Activated T-helper 17 cell treated with anti-CD3 and anti-CD28 coated beads, Interleukin-2, amount 50 U/mL, for 72 hours (primary cell): ENCODE results near the gene OR13H1. TPM values are rescaled to one million over a fixed set of nuclear protein-coding genes. Genes with fewer than 3 reads are reported as not detected.
"Not testable (repeated sequence)": the region's sequence is repeated elsewhere in the genome, so short reads cannot be mapped to it uniquely, and the experiment has no call there.

Source experiments
- ATAC-seq: fragments of 150-1000 bp; cut with Tn5 transposase; replicated peaks from 2 replicates; pipeline ENCODE4 v1.10.0; 2021; ENCODE audit warnings: mild to moderate bottlenecking, moderate library complexity
- H3K27ac Mint-ChIP-seq: one replicate; pipeline ENCODE4 v1.8.0; 2022; ENCODE audit warnings: mixed read lengths
- H3K27me3 Mint-ChIP-seq: one replicate; pipeline ENCODE4 v1.8.0; 2022; ENCODE audit warnings: mixed read lengths
- H3K36me3 Mint-ChIP-seq: one replicate; pipeline ENCODE4 v1.8.0; 2022; ENCODE audit warnings: low read depth, mild to moderate bottlenecking, mixed read lengths
- H3K4me1 Mint-ChIP-seq: one replicate; pipeline ENCODE4 v1.8.0; 2022; ENCODE audit warnings: mixed read lengths
- H3K4me3 Mint-ChIP-seq: one replicate; pipeline ENCODE4 v1.8.0; 2022; ENCODE audit warnings: mild to moderate bottlenecking, mixed read lengths
- H3K9me3 Mint-ChIP-seq: one replicate; pipeline ENCODE4 v1.8.0; 2022; ENCODE audit warnings: mixed read lengths
- total RNA-seq, 2 donors: library from RNA; stranded (reverse); gene quantifications; one replicate each; pipeline ENCODE4 v1.2.3, GENCODE V29; 2022

OR13H1 gene
- not detected for total RNA-seq

- ATAC-seq, result no peak
- no peak within 1 kb of the TSS for H3K4me3 Mint-ChIP-seq
- H3K27ac Mint-ChIP-seq, result no peak within 1 kb of the TSS
- H3K27me3 Mint-ChIP-seq, result no peaks in the 10 kb centered on the region
- H3K36me3 Mint-ChIP-seq, result no peaks in the 10 kb centered on the region
- no peaks in the 10 kb centered on the region for H3K9me3 Mint-ChIP-seq
- H3K4me1 Mint-ChIP-seq, result no peaks in the 10 kb centered on the region
Measured at GRCh38 chrX:131543774-131544173, at the start of gene OR13H1. OR13H1 (plus strand) TSS chrX:131544074; CDS start chrX:131544074, 0 bp downstream.

- H3K9me3 Mint-ChIP-seq, H3K4me3 Mint-ChIP-seq, H3K4me1 Mint-ChIP-seq, H3K36me3 Mint-ChIP-seq, H3K27me3 Mint-ChIP-seq, ATAC-seq, H3K27ac Mint-ChIP-seq: not testable (repeated sequence)
Measured at GRCh38 chrX:131501556-131501955, 42.3 kb upstream of the OR13H1 start.

- ATAC-seq, result no peak
- H3K4me3 Mint-ChIP-seq, result no peak overlapping the region
- H3K36me3 Mint-ChIP-seq, result no peaks in the 10 kb centered on the region
- H3K27me3 Mint-ChIP-seq, result no peaks in the 10 kb centered on the region
- H3K9me3 Mint-ChIP-seq, result no peaks in the 10 kb centered on the region
- no peak overlapping the region for H3K27ac Mint-ChIP-seq
- H3K4me1 Mint-ChIP-seq, result no peaks in the 10 kb centered on the region
Measured at GRCh38 chrX:131513159-131513914, 30.5 kb upstream of the OR13H1 start.

GRCh38 chrX:131521824-131522223 lies 22.1 kb upstream of the OR13H1 start:
- H3K27me3 Mint-ChIP-seq, result no peaks in the 10 kb centered on the region
- no peaks in the 10 kb centered on the region for H3K36me3 Mint-ChIP-seq
- no peaks in the 10 kb centered on the region for H3K4me1 Mint-ChIP-seq
- no peaks in the 10 kb centered on the region for H3K9me3 Mint-ChIP-seq
- no peak for ATAC-seq
- no peak overlapping the region for H3K4me3 Mint-ChIP-seq
- no peak overlapping the region for H3K27ac Mint-ChIP-seq

- Mint-ChIP-seq H3K27ac (no peak overlapping the region), H3K9me3 (no peaks in the 10 kb centered on the region), H3K4me3 (no peak overlapping the region), H3K27me3 (no peaks in the 10 kb centered on the region), H3K36me3 (no peaks in the 10 kb centered on the region), H3K4me1 (no peaks in the 10 kb centered on the region)
- ATAC-seq, result no peak
Measured at GRCh38 chrX:131544218-131544617, 344 bp downstream of the OR13H1 start.

- H3K4me3 Mint-ChIP-seq, result no peak overlapping the region
- no peaks in the 10 kb centered on the region for H3K4me1 Mint-ChIP-seq
- H3K27ac Mint-ChIP-seq, result no peak overlapping the region
- no peaks in the 10 kb centered on the region for H3K9me3 Mint-ChIP-seq
- no peak for ATAC-seq
- H3K27me3 Mint-ChIP-seq, result no peaks in the 10 kb centered on the region
- H3K36me3 Mint-ChIP-seq, result no peaks in the 10 kb centered on the region
Measured at GRCh38 chrX:131549011-131549410, 5.1 kb downstream of the OR13H1 start.

GRCh38 chrX:131552453-131552852 lies 8.6 kb downstream of the OR13H1 start:
- not testable (repeated sequence) for H3K4me3 Mint-ChIP-seq

GRCh38 chrX:131558562-131558961 lies 14.7 kb downstream of the OR13H1 start:
- Mint-ChIP-seq H3K27ac (no peak overlapping the region), H3K36me3 (no peaks in the 10 kb centered on the region), H3K4me3 (no peak overlapping the region), H3K9me3 (no peaks in the 10 kb centered on the region), H3K27me3 (no peaks in the 10 kb centered on the region), H3K4me1 (no peaks in the 10 kb centered on the region)
- no peak for ATAC-seq

More at GRCh38 chrX:131552453-131552852, 8.6 kb downstream of the OR13H1 start:
- not testable (repeated sequence) for ATAC-seq, H3K27ac Mint-ChIP-seq, H3K36me3 Mint-ChIP-seq, H3K4me1 Mint-ChIP-seq, H3K9me3 Mint-ChIP-seq, H3K27me3 Mint-ChIP-seq

GRCh38 chrX:131564553-131565229 lies 20.8 kb downstream of the OR13H1 start:
- Mint-ChIP-seq H3K36me3 (no peaks in the 10 kb centered on the region), H3K9me3 (no peaks in the 10 kb centered on the region), H3K27ac (no peak overlapping the region), H3K4me1 (no peaks in the 10 kb centered on the region), H3K27me3 (peaks cover 3% of the 10 kb centered on the region), H3K4me3 (no peak overlapping the region)
- ATAC-seq, result no peak

- no peak overlapping the region for H3K4me3 Mint-ChIP-seq
Measured at GRCh38 chrX:131565909-131566308, 22.0 kb downstream of the OR13H1 start.

GRCh38 chrX:131571348-131571747 lies 27.5 kb downstream of the OR13H1 start:
- no peak for ATAC-seq
- Mint-ChIP-seq H3K9me3 (no peaks in the 10 kb centered on the region), H3K27me3 (peaks cover 4% of the 10 kb centered on the region), H3K4me1 (no peaks in the 10 kb centered on the region), H3K27ac (no peak overlapping the region), H3K4me3 (no peak overlapping the region), H3K36me3 (no peaks in the 10 kb centered on the region)

More at GRCh38 chrX:131565909-131566308, 22.0 kb downstream of the OR13H1 start:
- Mint-ChIP-seq H3K9me3 (no peaks in the 10 kb centered on the region), H3K4me1 (no peaks in the 10 kb centered on the region), H3K27me3 (peaks cover 3% of the 10 kb centered on the region), H3K36me3 (no peaks in the 10 kb centered on the region), H3K27ac (no peak overlapping the region)
- ATAC-seq, result no peak

GRCh38 chrX:131572372-131573014 lies 28.6 kb downstream of the OR13H1 start:
- H3K9me3 Mint-ChIP-seq, result no peaks in the 10 kb centered on the region
- no peaks in the 10 kb centered on the region for H3K4me1 Mint-ChIP-seq
- no peak overlapping the region for H3K4me3 Mint-ChIP-seq
- ATAC-seq, result no peak
- H3K27ac Mint-ChIP-seq, result no peak overlapping the region
- peaks cover 4% of the 10 kb centered on the region for H3K27me3 Mint-ChIP-seq
- no peaks in the 10 kb centered on the region for H3K36me3 Mint-ChIP-seq

- no peaks in the 10 kb centered on the region for H3K4me1 Mint-ChIP-seq
- H3K4me3 Mint-ChIP-seq, result no peak overlapping the region
- H3K27ac Mint-ChIP-seq, result no peak overlapping the region
- H3K27me3 Mint-ChIP-seq, result peaks cover 4% of the 10 kb centered on the region
- H3K9me3 Mint-ChIP-seq, result no peaks in the 10 kb centered on the region
- ATAC-seq, result no peak
- H3K36me3 Mint-ChIP-seq, result no peaks in the 10 kb centered on the region
Measured at GRCh38 chrX:131577413-131577812, 33.5 kb downstream of the OR13H1 start.

- Mint-ChIP-seq H3K27me3 (peaks cover 4% of the 10 kb centered on the region), H3K36me3 (no peaks in the 10 kb centered on the region), H3K9me3 (no peaks in the 10 kb centered on the region), H3K4me3 (no peak overlapping the region), H3K4me1 (no peaks in the 10 kb centered on the region), H3K27ac (no peak overlapping the region)
- ATAC-seq, result no peak
Measured at GRCh38 chrX:131577999-131578734, 34.3 kb downstream of the OR13H1 start.
